Measurements from ENCODE around the gene GAB2.

The GAB2 gene

DNA sequence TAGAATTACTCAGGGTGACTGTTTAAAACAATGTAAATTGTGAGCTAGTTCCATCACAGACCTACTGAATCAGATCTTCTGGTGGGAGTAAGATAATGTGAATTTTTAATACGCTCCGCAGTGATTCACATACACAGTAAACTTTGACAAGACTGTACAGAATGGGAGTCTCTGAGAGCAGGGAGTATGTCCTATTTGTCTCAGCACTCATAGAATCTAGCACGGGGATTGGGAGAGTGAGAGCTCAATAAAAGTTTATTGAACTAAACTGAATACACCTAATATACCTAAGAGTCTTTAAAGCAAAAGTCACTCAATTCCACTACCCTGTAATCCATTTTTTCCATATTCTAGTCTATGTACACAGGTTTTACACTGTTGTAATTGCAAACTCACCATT, 11.2 kb upstream of the GAB2 start:
- in situ Hi-C loops (cut with HindIII; ENCODE audit: low sequenced_read_pairs): no loop called here

GRCh38 chr11:78428266-78428636, 10.6 kb upstream of the GAB2 start:
- in situ Hi-C loops (cut with HindIII; ENCODE audit: low sequenced_read_pairs): no loop called here

DNA sequence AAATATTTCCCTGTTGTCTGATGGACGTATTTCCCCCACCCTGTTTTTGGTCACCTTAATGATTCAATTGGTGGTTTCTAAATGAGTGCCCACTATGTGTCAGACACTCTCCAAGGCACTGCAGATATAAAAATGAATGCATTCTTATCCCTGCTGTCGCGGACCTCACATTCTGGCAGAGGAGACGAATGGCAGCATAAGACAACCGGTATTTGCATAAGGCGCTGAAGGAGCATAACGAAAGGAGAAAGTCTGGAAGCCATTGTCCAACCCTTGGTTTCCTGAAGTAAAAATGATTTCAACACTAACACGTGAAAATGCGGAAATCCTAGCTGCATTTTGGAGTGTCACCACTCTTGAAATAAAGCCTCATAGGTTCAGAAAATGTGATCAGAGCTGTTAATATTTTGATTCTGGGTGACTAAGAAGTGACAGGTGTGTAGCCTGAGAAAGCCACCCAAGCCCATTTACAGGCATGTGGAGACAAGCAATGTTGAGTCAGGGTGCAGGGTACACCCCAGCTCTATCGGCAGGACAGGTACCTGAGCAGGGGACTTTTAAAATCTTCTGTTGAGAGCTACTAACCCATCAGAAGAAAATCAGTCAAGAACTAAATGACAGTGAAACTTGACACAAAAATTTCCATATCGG, 10.1 kb upstream of the GAB2 start:
- in situ Hi-C loops (cut with HindIII; ENCODE audit: low sequenced_read_pairs): no loop called here

GRCh38 chr11:78426845-78427244, 9.2 kb upstream of the GAB2 start:
- in situ Hi-C loops (cut with HindIII; ENCODE audit: low sequenced_read_pairs): no loop called here

- in situ Hi-C loops (cut with HindIII; ENCODE audit: low sequenced_read_pairs): no loop called here
These were observed 7.9 kb upstream of the GAB2 start for GRCh38 chr11:78425399-78426070.

DNA sequence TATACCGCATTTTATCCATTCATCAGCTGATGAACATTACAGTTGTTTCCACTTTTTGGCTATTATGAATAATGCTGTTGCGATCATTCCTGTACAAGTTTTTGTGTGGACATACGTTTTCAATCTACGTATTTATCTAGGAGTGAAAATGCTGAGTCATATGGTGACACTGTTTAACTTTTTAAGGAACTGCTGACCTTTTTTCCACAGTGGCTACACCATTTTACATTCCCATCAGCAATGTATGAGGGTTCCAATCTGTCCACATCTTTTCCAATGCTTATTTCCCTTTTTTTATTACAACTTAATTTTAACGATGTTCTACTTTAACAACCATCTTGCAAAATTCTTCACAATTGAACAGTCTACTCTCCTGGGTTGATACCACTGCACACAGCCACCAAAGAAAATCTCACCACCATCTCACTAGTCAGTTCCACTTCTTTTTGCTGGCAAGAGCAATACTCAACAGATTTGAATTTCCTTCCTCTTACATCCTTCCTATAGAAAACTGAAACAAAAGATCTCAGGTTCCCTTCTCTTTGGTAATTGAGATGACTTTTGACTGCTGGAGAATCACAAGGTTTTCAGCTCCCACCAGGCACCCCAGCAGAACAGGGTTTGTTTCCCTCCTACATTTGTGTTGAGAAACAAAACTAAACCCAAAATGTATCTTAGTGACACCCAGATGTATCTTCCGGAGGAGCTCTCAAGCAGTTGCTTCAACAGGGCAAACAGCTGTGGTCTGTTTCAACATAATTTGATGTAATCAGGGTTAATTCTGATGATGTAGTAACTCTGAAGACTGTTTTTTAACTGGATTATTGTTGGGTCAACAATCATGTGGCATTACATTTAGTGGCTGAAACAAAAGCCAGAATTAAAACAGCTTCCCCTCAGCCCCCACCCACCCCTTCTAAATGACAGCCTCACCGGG, 7.0 kb upstream of the GAB2 start:
- in situ Hi-C loops (cut with HindIII; ENCODE audit: low sequenced_read_pairs): no loop called here

DNA sequence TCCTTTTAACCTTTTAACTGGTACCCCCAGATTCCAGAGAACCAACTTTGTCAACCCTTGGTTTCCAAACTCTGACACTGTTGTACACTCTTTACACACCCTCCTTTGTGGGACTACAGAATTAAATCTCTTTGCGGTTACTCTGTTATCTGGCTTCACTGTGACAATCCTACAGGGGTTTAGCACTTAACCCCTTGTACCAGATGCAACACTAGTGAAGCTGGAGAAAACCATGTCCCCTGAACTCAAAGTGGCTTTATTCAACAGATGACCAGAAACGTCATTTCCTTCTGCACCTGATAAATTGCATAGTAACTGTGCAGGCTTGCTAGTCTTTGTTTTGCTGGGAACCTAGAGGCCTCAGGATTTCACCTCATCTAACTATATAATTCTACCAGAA, 5.6 kb upstream of the GAB2 start:
- in situ Hi-C loops (cut with HindIII; ENCODE audit: low sequenced_read_pairs): no loop called here

DNA sequence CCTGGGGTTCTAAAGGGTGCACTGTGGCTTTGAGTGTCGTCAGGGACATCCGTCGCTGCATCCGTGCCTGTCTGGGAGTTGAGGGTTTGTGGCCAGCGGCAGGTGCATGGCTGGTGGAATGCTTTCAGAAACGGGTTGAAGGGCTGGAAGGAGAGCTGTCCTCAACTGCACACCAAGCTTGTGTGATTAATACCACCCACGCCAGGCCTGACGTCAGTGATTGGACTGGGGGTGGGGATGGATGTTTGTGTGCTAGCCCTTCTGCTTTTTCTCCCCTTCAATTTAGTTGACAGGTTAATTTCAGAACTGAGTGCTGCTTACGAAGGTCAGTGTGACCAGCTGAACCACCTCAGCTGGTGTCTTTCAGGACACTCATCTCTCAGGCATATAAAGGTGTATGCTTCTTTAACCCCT, 3.2 kb upstream of the GAB2 start:
- in situ Hi-C loops (cut with HindIII; ENCODE audit: low sequenced_read_pairs): no loop called here

- in situ Hi-C loops (cut with HindIII; ENCODE audit: low sequenced_read_pairs): no loop called here
These were observed 2.7 kb upstream of the GAB2 start for GRCh38 chr11:78420255-78420764.

GRCh38 chr11:78419327-78419726, 1.7 kb upstream of the GAB2 start:
- in situ Hi-C loops (cut with HindIII; ENCODE audit: low sequenced_read_pairs): no loop called here

DNA sequence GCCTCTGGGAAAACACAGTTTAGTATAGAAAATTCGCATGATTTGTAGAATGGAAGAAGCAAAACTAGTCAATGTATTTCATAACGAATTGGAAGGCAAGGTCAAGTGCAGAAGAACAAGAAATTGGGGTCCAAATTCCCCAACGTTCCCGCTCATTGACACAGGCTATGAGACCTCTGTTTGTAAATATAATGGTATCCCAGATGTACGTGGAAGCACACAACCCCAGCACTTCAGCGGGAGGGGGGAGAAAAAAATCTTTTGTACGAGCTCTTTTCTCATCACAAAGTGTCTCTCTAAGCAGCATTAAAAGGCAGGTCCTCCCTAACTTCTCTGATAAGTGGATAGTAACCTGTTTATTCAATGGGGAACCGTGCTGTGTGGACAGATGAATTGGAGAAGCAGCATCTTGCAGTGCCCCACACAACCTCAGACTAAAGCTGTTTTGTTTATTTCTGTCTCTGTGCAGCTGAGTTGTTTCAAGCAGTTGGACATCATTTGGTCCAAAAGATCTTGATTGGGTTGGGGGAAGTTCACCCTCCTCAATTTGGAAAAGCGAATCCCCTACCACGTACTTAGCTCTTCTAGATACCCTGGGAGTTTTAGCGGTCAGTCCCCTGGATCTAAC, 1.1 kb upstream of the GAB2 start:
- in situ Hi-C loops (cut with HindIII; ENCODE audit: low sequenced_read_pairs): no loop called here

DNA sequence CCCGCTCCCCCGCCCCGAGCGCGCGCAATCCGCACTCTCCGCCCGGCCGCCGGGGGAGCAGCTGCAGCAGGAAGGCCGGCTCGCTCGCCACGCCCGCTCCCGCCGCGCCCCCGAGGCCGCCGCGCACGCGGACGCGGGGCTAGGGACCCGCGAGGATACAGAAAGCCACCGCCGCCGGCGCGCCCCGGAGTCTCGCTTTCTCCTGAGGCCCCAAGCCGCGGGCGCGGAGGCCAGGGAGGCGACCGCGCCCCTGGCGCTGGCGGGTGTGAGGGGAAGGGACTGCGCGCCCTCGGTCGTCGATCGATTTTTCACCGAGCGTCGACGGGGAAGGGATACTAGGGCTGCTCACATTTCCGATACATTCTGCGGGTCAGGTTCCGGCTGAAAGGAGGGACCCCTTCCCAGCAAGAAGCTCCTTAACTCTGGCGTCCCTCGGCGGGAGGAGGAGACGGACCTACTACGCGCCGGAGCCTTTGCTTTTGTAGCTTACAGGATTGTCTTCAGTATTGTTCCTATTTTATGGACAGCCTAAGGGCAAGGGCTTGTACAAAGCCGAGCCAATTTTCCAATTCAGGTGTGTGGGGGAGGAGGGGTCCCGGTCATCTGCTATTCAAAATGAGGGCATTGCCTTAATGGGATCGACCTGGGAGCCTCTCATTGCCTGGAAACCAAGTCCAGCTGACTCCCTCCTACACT, 416 bp upstream of the GAB2 start:
- in situ Hi-C loops (cut with HindIII; ENCODE audit: low sequenced_read_pairs): no loop called here

GRCh38 chr11:78416285-78417174, 1.1 kb downstream of the GAB2 start:
- in situ Hi-C loops (cut with HindIII; ENCODE audit: low sequenced_read_pairs): no loop called here

DNA sequence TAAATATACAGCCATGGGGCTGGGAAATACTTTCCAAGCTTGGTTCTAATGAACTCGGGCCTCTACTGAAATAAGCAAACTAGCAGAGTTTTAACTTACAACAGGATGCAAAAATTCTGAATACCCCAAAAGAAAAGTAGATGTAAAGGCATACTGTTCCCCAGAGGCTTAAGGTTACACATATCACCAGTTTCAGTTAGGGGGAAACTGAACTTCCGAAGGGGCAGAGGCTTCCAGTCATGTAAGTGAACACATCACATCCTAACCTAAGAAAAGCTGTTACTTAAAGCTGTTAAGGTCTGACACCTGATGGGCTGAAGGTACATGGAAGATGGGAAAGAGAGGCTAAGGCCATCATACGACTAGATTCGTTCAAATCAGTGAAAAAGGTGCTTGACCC, 2.3 kb downstream of the GAB2 start:
- in situ Hi-C loops (cut with HindIII; ENCODE audit: low sequenced_read_pairs): no loop called here

DNA sequence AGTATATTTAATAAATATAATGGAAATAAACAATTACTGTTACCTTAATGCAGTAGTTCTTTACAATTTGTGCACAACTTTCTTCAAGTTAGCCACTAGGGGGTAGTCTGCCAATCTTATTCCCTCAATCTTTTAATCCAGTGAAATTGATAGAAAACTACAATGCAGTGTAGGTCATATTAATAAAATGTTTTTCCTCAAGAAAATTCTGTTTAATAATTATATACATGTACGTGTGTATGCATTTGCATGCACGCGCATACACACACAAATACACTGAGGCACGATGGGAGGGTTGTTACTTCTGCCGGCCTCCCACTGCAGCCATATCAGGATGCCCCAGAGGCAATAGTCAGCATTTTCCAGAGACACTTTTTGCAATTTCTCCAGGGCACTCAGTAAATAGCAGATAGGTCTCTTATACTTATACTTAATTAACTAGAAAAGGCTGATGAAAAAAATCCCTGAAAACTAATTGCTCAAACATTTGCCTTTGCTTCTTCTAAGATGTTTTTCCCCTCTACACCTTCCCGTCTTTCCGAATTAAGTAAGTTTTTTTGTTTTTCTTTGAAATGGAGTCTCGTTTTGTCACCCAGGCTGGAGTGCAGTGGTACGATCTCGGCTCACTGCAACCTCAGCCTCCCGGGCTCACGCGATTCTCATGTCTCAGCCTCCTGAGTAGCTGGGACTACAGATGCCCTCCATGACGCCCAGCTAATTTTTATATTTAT, 3.1 kb downstream of the GAB2 start:
- in situ Hi-C loops (cut with HindIII; ENCODE audit: low sequenced_read_pairs): no loop called here

DNA sequence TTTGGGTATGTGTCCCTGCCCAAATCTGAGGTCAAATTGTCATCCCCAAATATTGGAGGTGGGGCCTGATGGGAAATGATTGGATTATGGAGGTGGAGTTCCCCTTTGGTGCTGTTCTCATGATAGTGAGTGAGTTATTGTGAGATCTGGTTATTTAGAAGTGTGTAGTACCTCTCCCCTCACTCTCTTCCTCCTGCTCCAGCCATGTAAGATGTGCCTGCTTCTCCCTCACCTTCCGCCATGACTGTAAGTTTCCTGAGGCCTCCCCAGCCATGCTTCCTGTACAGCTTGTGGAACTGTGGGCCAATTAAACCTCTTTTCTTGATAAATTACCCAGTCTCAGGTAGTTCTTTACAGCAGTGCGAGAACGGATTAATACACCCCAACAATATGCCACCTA, 9.0 kb downstream of the GAB2 start:
- in situ Hi-C loops (cut with HindIII; ENCODE audit: low sequenced_read_pairs): no loop called here

- in situ Hi-C loops (cut with HindIII; ENCODE audit: low sequenced_read_pairs): no loop called here
These were observed 10.9 kb downstream of the GAB2 start for GRCh38 chr11:78406568-78407196.

DNA sequence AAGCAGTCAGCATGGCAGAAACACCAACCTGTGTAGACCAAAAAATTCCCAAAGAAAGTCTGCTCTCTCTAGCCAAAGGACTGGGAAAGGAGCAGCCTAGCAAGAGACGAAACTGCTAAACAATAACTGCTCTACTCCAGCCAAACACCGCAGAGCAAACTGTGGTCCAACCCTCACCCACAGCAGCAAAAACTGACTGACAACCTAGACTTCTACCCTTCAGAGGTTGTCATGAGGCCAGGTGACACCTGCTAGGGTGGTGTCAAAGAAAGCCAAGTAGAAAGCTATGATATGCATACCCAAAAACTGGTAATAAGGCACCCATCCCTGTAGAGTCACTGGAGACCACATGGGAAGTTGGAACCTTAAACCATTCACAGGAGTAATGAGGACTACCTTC, 11.8 kb downstream of the GAB2 start:
- in situ Hi-C loops (cut with HindIII; ENCODE audit: low sequenced_read_pairs): no loop called here
